Superior temporal gyrus (tissue), 1 donor: ENCODE results near the gene TMEM141.
A peak's percentile ranks its signal among the peaks of the same experiment; 100 is the strongest.
"Not testable (repeated sequence)": the region's sequence is repeated elsewhere in the genome, so short reads cannot be mapped to it uniquely, and the experiment has no call there.

Experiments used
- DNase-seq: peaks from one replicate; pipeline ENCODE4 v3.0.0-alpha.2; 2016; ENCODE audit errors: extremely low spot score

Gene TMEM141

DNA sequence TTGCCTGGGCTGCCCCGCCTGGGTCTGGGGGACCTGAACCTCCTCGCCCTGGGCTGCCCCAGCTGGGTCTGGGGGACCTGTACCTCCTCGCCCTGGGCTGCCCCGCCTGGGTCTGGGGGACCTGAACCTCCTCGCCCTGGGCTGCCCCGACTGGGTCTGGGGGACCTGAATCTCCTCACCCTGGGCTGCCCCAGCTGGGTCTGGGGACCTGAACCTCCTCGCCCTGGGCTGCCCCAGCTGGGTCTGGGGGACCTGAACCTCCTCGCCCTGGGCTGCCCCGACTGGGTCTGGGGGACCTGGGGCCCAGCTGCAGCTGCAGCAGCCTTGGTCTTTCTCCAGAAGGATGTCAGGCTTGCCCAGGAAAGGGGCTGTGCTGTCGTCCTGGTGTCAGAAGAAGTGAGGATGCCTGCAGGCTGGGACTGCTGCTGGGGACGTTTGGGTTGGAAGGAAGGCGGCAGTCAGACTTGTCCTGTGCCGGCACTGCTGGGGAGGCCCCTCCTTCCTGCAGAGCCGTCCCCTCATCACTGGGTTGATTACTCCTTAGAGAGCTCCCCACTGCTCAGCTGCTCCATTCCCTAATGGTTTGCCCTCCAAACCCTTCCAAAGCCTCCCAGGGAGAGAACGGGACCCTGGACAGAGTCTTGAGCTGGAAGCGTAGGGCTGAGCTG is 42.4 kb downstream of the TMEM141 start:
- DNase-seq = not testable (repeated sequence)

DNA sequence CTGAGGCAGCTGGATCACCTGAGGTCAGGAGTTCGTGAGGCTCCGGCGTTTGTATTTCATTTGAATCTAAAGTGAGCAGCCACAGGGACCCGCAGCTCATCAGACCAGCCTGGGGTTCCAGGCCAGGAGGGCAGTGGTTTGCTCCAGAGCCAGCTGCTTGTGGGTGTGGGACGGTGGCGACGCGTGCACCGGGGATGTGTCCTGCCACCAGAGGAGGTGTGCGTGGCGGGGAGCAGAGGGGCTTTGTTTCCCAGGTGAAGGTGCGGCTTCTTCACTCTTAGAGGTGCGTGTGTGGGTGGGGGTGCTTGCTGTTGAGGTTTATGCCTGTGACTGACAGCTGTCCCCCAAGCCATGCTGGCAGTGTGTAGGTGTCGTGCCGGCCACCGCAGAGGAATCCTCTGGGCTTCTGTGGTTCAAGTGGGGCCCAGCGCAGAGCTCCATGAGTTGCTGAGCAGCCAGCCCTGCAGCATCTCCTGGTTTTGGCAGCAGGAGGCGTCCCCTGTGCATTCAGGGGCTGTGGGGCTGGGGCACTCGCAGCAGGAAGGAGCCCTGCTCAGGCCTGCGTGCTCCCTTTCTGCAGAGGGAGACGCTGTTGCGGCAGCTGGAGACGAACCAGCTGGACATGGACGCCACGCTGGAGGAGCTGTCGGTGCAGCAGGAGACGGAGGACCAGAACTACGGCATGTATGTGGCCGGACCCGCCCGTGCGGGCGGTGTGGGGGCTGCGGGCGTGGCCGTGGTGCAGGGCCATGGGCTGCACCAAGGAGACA is 44.2 kb downstream of the TMEM141 start:
- no peak for DNase-seq

DNA sequence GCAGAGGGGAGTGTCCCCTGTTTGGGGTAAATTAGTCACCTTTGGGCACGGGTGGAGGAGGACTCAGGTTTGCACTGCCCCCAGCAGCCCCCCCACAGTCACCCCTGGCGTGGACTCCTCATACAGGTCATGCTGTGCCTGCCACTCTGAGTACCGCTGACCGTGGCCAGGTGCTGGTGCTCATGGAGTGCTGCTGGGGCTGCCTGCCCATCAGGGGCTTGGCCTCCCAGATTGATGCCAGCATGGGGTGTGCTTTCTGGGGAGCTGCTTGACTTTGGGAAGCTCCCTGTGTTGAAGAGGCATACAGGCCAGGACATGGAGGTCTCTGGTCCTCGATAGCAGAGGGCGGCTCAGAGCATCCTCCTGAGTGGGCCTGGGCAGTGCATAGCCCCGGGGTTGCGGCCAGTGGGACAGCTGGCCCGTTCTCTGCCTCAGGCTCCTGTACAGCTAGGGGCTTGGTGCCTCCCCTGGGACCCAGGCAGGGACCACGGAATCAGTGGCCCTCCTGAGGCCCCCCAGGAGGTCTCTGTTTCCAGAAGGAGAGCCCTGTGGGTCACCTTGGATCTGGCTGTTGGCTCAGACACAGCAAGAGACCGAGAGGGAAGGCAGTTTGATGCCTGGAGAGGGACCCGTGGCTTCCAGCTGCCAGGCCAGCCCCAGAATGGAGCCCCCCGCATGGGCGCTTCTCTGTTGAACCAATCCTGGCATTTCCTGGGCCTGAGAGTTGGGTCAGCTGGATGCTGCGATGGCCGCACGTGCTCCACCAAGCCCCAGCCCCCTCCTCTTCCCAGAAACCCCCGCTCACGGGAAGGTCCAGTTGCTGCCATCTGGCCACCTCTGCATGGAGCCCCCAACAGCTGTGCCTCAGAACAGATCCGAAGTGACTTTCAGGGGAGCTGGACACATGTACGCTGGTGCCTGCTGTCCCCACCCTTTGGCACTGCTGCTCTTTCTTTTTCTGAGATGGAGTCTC is 45.1 kb downstream of the TMEM141 start:
- no peak for DNase-seq

DNA sequence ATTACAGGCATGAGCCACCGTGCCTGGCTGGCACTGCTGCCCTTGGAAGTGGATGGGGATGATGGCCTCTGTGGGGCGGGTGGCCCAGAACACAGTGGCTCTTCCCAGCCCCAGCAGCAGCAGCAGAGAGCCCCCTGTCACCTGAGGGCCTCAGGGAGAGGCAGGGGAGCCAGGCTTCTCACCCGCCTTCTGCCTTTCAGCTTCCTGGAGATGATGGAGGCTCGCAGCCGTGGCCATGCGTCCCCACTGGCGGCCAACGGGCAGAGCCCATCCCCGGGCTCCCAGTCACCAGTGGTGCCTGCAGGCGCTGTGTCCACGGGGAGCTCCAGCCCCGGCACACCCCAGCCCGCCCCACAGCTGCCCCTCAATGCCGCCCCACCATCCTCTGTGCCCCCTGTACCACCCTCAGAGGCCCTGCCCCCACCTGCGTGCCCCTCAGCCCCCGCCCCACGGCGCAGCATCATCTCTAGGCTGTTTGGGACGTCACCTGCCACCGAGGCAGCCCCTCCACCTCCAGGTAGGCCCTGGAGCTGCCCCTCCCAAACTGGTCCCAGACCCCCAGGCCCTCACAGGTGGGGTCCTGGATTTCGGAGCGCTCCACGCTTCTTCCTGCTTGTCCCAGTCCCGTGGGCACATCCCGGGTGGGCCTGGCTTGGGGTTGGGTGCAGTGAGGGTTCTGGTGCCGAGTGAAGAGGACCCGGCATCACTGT is 46.2 kb downstream of the TMEM141 start:
- no peak for DNase-seq

DNA sequence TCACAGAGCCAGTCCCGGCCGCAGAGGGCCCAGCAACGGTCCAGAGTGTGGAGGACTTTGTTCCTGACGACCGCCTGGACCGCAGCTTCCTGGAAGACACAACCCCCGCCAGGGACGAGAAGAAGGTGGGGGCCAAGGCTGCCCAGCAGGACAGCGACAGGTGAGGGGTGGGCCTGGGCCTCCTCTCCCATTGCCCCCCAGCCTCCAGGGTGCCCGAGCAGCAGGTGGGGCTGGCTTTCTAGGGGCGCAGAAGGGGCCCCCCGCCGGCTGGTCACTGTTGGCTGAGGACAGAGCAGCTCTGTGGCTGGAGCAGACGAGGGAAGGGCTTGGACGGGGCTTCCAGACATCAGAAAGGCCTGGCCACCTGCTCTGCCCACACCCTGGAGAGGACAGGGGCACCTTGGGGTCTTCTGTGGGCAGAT is 46.7 kb downstream of the TMEM141 start:
- not testable (repeated sequence) for DNase-seq

DNA sequence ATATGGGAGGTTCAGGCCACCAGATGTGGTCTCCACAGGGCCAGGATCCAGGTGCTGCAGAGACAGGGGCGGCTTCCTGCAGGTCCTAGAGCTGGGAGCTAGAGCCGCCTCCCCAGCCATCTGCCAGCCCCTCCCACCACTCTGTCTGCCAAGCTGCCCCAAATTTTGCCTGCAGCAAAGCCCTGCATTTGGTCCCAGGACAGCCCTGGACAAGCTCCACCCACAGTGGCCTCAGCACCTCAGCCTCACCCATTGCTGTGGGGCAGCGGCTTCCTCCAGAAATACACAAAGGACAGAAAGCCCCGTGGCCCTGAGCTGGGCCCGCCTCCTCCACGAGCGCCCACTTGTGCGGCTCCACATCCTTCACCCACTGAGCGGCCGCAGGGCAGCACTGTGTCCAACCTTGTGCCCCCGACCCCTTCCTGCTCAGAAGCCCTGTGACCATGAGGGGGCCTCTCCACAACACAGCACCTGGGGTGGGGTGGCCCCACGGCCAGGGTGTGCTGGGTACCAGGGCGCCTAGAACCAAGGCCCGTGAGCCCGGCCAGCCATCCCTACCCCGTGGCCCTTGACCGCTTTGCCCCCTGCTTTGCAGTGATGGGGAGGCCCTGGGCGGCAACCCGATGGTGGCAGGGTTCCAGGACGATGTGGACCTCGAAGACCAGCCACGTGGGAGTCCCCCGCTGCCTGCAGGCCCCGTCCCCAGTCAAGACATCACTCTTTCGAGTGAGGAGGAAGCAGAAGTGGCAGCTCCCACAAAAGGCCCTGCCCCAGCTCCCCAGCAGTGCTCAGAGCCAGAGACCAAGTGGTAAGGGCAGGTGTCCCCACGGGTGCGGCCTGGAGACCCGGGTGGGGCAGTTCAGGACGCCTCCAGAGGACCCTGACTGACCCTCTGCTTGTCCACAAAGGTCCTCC is 47.4 kb downstream of the TMEM141 start:
- no peak for DNase-seq

DNA sequence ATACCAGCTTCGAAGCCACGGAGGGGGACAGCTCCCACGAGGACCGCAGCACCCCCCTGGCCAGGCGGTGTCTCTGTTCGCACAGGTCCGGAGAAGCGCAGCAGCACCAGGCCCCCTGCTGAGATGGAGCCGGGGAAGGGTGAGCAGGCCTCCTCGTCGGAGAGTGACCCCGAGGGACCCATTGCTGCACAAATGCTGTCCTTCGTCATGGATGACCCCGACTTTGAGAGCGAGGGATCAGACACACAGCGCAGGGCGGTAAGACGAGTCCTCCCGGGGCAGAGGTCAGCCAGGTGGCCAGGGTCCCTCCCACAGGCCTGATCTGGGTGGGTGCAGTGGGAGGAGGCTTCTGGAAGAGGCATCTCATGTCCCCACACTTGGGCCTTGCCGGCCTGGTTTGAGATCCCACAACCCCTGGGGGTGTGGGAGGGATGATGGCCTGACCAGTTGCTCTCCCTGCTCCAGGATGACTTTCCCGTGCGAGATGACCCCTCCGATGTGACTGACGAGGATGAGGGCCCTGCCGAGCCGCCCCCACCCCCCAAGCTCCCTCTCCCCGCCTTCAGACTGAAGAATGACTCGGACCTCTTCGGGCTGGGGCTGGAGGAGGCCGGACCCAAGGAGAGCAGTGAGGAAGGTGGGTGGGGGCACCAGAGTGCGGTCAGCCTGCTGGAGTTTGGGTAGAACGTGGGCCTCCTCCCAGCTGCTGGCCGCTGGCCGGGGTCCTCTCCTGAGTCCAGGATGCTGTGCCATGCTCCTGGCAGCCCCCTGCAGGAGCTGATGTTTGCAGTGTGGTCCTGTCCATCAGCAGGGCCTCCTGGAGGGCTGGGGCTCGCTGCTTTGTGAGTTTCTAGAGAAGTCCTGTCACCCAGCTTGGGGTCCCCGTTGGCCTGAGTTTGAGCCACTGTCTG is 48.3 kb downstream of the TMEM141 start:
- no peak for DNase-seq

DNA sequence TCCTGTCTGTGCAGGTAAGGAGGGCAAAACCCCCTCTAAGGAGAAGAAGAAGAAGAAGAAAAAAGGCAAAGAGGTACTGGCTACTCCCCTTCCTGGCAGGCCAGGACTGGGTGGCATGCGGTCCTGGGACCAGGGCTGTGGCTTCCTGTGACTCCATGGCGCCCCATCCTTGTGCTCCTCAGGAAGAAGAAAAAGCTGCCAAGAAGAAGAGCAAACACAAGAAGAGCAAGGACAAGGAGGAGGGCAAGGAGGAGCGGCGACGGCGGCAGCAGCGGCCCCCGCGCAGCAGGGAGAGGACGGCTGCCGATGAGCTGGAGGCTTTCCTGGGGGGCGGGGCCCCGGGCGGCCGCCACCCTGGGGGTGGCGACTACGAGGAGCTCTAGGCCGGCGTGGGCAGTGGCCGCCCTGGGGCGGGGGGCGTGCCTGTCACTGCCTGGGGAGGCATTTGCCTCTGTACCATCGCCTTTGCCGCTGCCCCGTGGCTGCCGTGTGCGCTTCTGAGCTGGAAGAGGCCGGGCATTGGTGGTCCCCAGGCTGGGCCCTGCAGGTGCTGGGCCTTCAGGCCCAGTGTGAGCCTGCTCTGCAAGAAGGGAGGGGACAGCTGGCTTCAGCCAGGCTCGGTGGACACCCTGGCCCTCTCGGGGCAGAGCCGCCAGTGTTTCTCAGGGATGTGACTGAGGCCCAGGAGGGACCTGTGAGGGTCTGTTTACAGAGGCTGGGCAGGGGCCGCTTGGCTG is 49.2 kb downstream of the TMEM141 start:
- DNase-seq = no peak

DNA sequence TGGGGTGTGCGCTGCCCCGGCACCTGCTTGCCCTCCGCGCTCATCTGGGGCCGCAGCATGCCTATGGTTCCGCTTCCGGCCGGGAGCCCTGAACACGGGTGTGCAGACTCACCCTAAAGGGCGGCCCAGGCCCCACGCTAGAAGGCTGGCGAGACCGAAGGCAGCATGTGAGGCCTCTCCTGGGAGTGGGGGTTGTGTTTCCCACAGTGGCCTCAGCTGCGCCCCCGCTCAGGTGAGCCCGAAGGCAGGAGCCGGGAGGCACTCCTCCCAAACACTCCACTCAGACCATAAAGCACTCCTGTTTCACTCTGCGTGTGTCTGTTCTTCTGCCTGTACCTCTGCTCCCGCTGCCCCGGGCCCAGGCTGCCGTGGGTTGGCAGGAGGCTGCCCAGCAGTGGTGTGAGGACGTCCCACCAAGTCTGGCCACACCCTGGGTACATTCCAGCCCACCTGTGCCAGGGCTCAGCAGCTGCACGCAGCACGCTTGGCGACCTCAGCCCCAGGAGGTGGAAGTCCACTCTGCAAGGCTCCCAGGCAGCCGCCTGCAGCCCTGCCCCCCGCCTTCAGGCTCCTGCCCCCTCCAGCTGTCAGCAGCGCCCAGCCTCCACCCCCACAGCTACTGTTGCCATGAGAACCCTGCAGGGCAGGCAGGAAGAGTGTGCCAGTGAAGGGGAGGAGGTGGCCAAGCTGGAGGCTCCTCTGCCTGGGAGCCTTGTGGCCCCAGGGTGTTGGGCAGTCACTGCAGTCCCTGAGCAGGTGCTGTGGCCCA is 49.9 kb downstream of the TMEM141 start:
- peak; percentile 79 for DNase-seq

DNA sequence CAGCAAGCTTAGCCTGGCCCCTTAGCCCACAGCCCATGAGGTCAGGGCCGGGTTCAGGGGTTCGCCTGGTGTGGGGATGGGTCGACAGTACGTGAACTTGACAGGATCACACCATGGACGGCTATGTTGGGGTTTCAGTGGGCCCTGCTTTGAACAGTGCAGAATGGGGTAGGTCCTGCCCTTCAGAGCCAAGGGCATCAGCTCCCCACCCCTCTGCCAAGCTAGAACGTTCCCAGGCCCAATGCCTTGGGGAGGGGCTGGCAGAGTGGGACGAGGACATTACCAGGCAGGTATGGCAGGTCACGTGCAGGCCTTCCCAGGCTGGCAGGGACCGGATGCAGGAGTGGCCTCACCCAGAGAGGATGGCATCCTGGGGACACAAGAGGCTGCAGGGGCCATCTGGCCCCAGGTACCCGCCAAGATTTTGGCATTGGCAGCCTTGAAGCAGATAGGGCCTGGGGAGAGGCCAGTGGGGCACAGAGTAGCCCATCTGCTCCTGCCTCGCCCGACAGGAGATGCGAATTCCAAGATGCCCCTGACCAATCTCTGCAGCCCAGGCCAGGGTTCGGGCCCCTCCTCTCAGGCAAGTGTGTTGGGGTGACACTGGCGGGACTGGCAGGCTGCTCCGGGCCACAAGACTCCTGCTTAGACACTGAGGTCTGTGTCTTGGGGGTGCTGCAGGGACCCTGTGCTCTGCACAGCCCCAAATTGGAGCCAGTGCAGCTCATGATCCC is 50.7 kb downstream of the TMEM141 start:
- DNase-seq = not testable (repeated sequence)

DNA sequence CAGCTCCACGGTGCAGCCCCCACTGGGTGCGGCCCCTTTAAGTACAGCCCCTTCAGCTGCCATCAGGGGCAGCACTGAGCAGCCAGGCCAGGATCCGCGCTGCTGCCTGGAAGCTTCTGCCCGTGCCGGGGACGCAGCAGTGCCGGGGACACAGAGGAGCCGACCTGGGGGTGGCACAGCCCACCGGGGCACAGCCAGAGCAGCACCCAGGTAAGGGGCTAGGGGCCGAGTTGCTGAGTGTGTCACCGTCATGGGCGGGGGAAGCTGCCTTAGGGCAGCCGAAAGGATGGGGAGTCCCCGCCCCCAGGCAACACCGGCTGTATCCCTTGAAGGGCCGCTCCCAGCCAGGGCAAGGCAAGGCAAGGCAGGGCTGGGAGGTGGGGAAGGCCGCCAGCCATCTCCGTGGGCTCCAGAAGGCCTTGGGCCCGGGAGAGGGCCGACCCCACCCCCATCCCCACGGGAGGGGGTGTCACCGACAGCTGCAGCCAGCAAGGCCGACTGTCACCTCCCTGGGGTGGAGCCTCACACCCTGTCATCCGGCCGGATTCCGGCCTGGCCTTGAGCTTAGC is 51.3 kb downstream of the TMEM141 start, which contains the start of gene AJM1:
TSS of gene AJM1 (plus strand) at position 99 of the 569 bp plus-strand sequence. CDS start 1,937 bp downstream, outside the sequence.
- peak; percentile 87 for DNase-seq
